Measurements from ENCODE around the gene PI4K2A.
"Not testable (repeated sequence)": the region's sequence is repeated elsewhere in the genome, so short reads cannot be mapped to it uniquely, and the experiment has no call there.

DNA sequence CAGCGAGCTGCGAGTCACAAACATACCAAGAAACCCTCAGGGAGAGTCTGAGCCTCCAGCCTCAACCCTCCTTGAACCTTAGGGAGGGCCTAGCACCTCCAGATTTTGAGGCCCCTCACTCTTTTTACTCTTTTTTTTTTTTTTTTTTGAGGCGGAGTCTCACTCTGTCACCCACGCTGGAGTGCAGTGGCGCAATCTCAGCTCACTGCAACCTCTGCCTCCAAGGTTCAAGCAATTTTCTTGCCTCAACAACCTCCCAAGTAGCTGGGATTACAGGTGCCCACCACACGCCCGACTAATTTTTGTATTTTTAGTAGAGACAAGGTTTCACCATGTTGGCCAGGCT lies 43.9 kb downstream of the PI4K2A start:
- TF ChIP-seq, protein P1, sequence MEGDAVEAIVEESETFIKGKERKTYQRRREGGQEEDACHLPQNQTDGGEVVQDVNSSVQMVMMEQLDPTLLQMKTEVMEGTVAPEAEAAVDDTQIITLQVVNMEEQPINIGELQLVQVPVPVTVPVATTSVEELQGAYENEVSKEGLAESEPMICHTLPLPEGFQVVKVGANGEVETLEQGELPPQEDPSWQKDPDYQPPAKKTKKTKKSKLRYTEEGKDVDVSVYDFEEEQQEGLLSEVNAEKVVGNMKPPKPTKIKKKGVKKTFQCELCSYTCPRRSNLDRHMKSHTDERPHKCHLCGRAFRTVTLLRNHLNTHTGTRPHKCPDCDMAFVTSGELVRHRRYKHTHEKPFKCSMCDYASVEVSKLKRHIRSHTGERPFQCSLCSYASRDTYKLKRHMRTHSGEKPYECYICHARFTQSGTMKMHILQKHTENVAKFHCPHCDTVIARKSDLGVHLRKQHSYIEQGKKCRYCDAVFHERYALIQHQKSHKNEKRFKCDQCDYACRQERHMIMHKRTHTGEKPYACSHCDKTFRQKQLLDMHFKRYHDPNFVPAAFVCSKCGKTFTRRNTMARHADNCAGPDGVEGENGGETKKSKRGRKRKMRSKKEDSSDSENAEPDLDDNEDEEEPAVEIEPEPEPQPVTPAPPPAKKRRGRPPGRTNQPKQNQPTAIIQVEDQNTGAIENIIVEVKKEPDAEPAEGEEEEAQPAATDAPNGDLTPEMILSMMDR (IDR thresholded peaks at IDR 0.05; ENCODE audit: insufficient read depth, low read length, poor library complexity, severe bottlenecking): not testable (repeated sequence)
- TF ChIP-seq EZH2phosphoT487 (conservative IDR thresholded peaks at IDR 0.05; ENCODE audit: low read length): not testable (repeated sequence)
